GM13977 (cell line): ENCODE measurements around the gene TUBA4A.

Source experiments
- DNase-seq: peaks from one replicate; pipeline ENCODE4 v3.0.0; 2012; ENCODE audit warnings: low spot score
- CTCF ChIP-seq: IDR thresholded peaks from 2 replicates; pipeline ENCODE4 v1.5.1; 2012; ENCODE audit warnings: mild to moderate bottlenecking, control low read depth; ENCODE audit not compliant: insufficient read depth; ENCODE audit errors: extremely low read depth, missing control alignments
- in situ Hi-C: fragments of 300-500 bp; cut with MboI; formaldehyde crosslinking; loops from one replicate; pipeline ENCODE4 v1.12.0; 2022; ENCODE audit warnings: low sequenced_read_pairs, low pct_unique_long_range_greater_than_20kb, mixed read lengths, inconsistent platforms; ENCODE audit not compliant: unreplicated experiment

TUBA4A gene

GRCh38 chr2:219243291-219243761, 10.4 kb downstream of the TUBA4A start:
- in situ Hi-C loops: no loop called here
- no peak for TF ChIP-seq CTCF
- no peak for DNase-seq

DNA sequence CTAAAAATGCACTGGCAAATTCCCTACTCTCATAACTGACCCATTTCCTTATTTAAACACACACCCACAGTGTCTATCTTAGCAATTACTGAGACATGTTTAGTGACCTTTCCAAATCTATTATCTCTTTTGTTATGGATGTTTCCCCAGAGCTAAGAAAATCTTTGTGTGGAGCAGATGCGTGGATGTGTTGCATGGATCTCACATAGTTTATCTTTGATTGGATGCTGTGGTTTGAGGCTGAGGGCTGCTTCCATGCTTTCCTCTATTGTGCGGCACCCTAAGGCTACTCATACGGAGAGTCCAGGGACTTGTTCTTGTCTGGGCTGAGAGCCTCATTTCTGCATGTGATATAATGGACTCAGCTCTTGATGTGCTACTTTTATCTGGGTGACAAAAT, 19.4 kb downstream of the TUBA4A start:
- no peak for DNase-seq
- in situ Hi-C loops: no loop called here
- TF ChIP-seq CTCF: no peak

DNA sequence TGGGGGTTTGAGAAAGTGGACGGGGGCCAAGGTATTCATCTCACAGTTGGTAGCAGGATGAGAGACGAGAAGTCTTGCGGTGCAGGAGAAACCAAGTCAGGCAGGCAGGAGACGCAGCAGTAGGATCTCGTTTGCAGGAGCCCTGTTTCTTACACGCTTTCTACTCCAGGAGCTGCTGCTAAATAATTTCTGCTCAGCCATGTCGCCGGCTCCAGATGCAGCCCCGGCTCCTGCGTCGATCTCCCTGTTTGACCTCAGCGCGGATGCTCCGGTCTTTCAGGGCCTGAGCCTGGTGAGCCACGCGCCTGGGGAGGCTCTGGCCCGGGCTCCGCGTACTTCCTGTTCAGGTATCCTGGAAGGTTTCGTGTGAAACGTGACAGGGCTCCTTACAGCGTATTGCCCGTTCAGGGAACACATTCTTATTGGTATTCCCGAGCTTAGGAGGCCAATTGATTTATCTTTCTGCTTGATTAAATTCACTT, 23.6 kb downstream of the TUBA4A start:
- TF ChIP-seq CTCF: no peak
- in situ Hi-C loops: no loop called here
- DNase-seq: peak; percentile 53

DNA sequence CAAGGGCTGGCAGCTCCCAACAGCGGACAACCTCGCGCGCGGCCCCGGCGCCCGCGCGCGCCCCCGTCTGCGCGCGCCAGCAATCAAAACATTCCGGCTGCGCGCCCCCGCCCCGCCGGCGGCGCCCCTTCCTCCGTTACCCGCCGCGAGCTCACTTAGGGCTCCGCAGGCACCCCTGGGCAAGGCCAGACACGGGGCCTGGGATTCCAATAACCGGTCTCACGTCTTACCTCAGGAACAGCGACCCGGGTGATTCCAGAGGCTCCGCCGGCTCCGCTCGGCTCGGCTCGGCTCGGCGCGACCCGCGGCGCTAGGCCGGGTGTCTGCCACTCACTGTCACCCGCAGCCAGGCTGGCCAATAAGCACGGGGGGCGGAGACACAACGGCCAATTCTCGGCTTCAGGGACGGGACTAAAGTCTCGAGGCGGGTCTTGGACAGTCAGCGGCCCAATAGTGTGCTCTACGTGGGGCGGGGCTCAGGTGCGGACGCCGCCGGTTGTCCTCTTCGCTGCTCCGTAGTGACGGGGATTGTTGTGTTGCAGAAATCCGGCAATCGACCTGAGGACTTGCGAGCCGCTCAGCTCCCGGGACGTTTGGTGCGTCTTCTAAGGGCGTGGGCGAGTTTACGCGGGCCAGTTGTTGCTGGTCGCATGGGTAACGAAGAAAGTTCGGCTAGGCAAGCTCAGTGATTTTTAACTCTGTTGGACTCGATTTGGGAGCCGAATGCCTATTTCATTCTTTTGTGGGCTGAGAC, 24.2 kb downstream of the TUBA4A start, which contains the start of the genes ANKZF1 and ATG9A:
TSS of gene ANKZF1 (plus strand) at position 502 of the 754 bp plus-strand sequence. CDS start 452 bp downstream, outside the sequence.
TSS of gene ATG9A (minus strand) at position 332 of the 754 bp plus-strand sequence. CDS start 1,612 bp downstream, outside the sequence.
- in situ Hi-C loops: no loop called here
- DNase-seq: peak; percentile 99
- TF ChIP-seq CTCF: no peak

DNA sequence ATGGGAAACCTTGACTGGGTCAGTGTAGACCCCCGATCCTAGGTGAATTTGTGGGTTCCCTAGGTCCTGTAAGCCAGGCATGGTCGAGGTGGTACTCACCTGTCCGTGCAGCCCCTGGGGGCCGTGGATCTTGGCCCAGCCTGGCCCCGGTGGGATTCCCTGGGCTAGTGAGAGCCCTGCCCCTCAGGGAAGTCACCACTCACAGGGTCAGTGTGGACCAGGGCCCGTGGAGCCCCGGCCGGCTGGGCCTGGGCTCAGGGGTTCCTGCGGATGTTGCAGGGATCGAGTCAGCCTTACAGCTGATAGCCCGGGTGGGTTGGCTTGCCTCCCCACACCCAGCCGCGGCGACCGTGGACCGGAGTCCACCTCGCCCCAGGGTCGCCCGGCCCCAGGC, 24.8 kb downstream of the TUBA4A start:
- no peak for TF ChIP-seq CTCF
- no peak for DNase-seq
- in situ Hi-C loops: no loop called here

GRCh38 chr2:219228041-219228910, 25.4 kb downstream of the TUBA4A start:
- no peak for TF ChIP-seq CTCF
- DNase-seq: no peak
- in situ Hi-C loops: no loop called here
